Umbilical cord (tissue), 2 donors: ENCODE data around the gene CYREN. TPM values are rescaled to one million over a fixed set of nuclear protein-coding genes. Genes with fewer than 3 reads are reported as not detected.
"Not testable (repeated sequence)": the region's sequence is repeated elsewhere in the genome, so short reads cannot be mapped to it uniquely, and the experiment has no call there.

Experiments
- DNase-seq: peaks from one replicate; pipeline ENCODE4 v3.0.0-alpha.2; 2015; ENCODE audit warnings: low spot score
- total RNA-seq: library from RNA; depleted of rRNA; stranded (reverse); fragments of >200 nt; gene quantifications from one replicate; pipeline ENCODE4 v1.2.3, GENCODE V29; 2014; ENCODE audit warnings: low replicate concordance; ENCODE audit not compliant: insufficient read depth

CYREN gene
- total RNA-seq, 1 donor from 2014 or later: 39.5 TPM

- DNase-seq: no peak
These were observed 8.9 kb upstream of the CYREN start for GRCh38 chr7:135179321-135179925.

GRCh38 chr7:135178364-135178763 lies 7.9 kb upstream of the CYREN start:
- DNase-seq: no peak

DNA sequence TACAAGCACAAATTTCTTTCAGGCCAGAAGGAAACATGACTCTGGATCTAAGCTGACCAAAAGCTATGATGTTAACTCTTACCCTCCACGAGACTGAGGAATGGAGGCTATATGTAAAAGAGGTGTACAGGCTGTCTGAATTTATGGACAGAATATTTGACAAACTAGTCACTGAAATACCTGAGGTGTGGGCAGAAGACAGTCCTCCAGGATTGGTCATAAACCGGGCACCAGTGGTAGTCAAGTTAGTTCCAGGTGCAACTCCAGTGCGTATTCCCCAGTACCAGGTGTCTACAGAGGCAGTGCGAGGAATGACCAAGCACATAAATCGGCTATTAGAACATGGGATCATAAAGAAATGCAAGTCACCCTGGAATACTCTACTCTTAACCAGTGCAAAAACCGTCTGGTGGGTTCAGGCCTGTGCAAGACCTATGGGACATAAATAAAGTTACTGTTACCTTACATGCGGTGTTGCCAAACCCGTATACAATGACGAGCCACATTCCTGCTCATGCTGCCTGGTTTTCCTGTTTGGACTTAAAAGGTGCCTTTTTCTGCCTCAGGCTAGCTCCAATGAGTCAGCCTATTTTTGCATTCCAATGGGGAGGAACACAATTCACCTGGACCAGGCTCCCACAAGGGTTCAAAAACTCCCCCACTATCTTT lies 6.7 kb upstream of the CYREN start:
- DNase-seq: no peak

DNA sequence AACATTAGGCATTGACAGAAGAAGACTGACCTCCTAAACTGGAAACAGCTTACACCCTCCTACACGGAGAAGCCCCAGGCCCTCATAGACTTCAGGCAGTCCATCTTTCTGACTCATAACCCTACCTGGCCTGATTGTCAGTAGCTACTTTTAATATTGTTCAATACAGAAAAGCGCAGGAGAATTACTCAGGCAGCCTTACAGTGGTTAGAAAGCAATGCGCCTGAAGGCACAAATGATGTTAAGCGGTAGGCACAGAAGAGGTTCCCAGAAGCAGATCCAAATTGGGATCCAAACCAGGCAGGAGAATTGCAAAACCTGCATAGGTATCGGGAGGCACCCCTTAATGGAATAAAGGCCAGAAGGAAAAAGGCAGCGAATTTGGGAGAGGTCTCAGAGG lies 5.4 kb upstream of the CYREN start:
- no peak for DNase-seq

GRCh38 chr7:135174941-135175340 lies 4.4 kb upstream of the CYREN start:
- no peak for DNase-seq

- not testable (repeated sequence) for DNase-seq
These were observed 3.4 kb upstream of the CYREN start for GRCh38 chr7:135173916-135174315.

GRCh38 chr7:135171581-135172291 lies 1.2 kb upstream of the CYREN start:
- peak; percentile 35 for DNase-seq

- DNase-seq: not testable (repeated sequence)
These were observed 533 bp upstream of the CYREN start for GRCh38 chr7:135170998-135171481.

DNA sequence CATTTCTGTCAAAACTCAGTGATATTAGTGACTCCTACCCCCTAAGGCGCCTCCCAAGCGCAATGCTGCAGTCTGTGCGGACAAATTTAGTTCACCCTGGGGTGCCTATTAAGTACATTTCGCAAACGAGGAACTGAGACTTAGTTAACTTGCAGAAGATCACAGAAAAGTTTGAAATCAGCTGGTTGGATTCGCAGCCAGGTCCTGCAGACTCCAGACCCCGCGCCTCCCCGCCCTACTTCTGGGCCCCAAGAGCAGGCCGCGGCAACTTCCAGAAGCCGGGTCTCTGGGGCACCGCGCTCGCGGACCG lies 588 bp downstream of the CYREN start:
- DNase-seq: no peak

- no peak for DNase-seq
These were observed 1.2 kb downstream of the CYREN start for GRCh38 chr7:135169141-135169963.

DNA sequence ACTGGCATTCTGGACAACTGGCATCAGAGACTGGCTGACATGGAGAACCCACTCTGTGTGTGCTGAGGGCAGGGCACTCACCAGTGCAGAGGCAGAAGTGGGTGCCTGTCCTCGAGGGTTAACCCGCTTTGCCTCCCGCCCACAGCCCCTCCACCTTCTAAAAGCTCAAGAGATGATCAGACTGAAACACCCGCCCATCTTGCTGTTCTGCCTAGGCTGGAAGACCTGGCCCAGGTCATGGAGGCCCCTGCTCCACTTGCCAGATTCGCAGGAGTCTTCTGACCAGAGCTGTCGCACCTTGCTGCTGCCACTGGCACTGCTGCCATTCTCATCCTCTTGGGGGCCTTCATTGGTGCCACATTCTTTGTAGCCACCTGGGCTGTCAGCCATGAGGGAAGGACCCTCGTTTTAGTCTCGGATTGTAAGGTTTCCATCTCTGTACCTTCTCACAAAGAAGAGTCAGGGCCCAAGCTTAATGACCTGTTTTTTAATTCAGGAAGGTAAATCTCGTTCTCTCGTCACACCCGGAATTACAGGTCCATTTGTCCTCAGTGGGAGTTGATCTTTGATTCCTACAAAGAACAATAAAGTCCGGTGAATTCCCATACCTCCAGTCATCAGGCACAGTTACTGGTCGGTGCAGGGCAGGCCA lies 1.9 kb downstream of the CYREN start:
- no peak for DNase-seq

- DNase-seq: no peak
These were observed 2.5 kb downstream of the CYREN start for GRCh38 chr7:135168001-135168400.

DNA sequence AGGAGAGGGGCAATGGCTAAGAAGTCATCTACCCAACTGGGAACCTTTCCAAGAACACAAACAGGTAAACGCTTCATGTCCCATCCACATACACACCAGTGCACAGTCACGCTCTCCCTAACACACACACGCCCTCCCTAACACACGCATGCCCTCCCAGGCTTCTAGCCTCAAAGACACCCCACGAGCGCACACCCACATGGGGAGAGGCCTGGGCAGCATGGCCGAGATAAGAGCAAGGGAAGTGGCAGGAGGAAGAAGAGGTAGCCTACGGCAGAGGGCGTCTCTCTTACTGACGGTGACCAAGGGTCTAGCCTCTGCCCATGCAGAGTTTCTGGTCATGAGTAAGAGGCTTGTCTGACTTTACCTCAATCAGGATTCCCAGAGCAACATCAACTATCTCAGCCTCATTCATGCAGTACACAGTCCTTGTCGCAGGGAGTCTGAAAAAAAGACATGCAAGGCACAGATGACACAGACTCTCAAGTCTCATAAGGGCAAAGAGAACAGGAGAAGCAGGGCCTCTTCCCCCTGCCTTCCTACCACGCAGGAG lies 3.1 kb downstream of the CYREN start:
- no peak for DNase-seq

DNA sequence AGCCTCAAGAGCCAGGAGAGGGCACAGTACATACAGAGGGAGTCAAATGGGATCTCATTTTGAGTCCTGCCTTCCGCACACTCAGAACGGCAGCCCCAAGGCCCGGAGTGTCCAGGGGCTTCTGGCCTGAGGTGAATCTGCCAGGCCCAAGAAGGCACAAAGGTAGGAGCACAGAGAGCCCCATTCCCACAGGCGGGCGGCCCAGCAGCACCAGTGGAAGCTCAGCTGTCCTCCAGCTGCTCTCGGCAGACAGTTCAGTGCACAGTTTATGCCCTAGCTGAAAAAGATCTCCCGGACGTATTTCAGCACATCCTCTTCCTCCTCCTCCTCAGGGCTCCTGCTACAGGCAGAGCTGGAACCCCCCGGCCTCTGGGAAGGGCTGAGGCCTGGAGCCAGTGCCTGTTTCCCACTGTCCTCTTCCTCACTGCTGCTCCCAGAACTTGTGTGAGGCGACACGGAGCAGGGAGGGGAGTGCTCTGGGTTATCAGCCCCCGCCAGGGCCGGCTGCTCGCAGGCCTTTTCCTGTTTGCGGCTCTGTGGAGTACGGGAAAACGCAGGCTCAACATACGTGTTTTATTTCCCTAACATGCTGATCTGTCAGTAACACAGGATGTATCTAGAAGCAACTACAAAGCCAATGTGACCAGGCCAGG lies 4.0 kb downstream of the CYREN start:
- DNase-seq: no peak

GRCh38 chr7:135165862-135166261 lies 4.6 kb downstream of the CYREN start:
- DNase-seq: no peak

DNA sequence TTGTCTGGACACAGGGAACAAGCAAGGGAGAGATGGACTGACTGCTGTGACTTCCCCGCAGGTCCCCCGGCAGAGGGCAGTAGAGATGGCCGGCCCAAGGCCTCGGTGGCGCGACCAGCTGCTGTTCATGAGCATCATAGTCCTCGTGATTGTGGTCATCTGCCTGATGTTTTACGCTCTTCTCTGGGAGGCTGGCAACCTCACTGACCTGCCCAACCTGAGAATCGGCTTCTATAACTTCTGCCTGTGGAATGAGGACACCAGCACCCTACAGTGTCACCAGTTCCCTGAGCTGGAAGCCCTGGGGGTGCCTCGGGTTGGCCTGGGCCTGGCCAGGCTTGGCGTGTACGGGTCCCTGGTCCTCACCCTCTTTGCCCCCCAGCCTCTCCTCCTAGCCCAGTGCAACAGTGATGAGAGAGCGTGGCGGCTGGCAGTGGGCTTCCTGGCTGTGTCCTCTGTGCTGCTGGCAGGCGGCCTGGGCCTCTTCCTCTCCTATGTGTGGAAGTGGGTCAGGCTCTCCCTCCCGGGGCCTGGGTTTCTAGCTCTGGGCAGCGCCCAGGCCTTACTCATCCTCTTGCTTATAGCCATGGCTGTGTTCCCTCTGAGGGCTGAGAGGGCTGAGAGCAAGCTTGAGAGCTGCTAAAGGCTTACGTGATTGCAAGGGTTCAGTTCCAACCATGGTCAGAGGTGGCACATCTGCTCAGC lies 6.0 kb downstream of the CYREN start:
- DNase-seq: no peak

GRCh38 chr7:135162382-135163001 lies 8.0 kb downstream of the CYREN start:
- no peak for DNase-seq

GRCh38 chr7:135161669-135162068 lies 8.8 kb downstream of the CYREN start:
- DNase-seq: no peak

- no peak for DNase-seq
These were observed 9.5 kb downstream of the CYREN start for GRCh38 chr7:135160858-135161653.
